ENCODE data around the gene KIF17. TPM values are rescaled to one million over a fixed set of nuclear protein-coding genes. Genes with fewer than 3 reads are reported as not detected.

Gene KIF17
- total RNA-seq, 4 donors from 2014 or later, result 0.27 to 21.1 (median 0.79) TPM; not detected in 1

- H3K36me3 ChIP-seq, result no peaks in the 10 kb centered on the region
- peak overlapping the region; percentile 51 to 91 (median 84) for H3K27ac ChIP-seq
- no peak overlapping the region for H3K4me3 ChIP-seq
- in situ Hi-C loops (cut with MboI; ENCODE audit: low pct_ligation_motif_present in 1 of 4, low pct_unique_long_range_greater_than_20kb in 1 of 4, low sequenced_read_pairs in 3 of 4) (no loop called here), intact Hi-C loops (cut with DNase I; ENCODE audit: low total_unique reads) (no loop called here)
- TF ChIP-seq POLR2AphosphoS5 (IDR thresholded peaks at IDR 0.05), result no peak
- TF ChIP-seq POLR2A (IDR thresholded peaks at IDR 0.05), result no peak
- TF ChIP-seq CTCF (IDR thresholded peaks at IDR 0.05), result no peak
- TF ChIP-seq EP300 (IDR thresholded peaks at IDR 0.05; ENCODE audit: low read depth), result no peak
- peaks cover 9 to 32% (median 16%) of the 10 kb centered on the region in 4 donors for H3K4me1 ChIP-seq
- WGBS, 2 donors (ENCODE audit: low coverage in 1 of 2), result 29 to 46% methylated on average over 2 to 3 of the region's 3 CpGs
- no peaks in the 10 kb centered on the region for H3K27me3 ChIP-seq
- no peaks in the 10 kb centered on the region for H3K9me3 ChIP-seq
- DNase-seq, result no peak
Measured at GRCh38 chr1:20614131-20614579, 103.7 kb downstream of the KIF17 start.

Other genes with a start within 250 kb of the KIF17 start
- 100 to 1,000 TPM in 1 of 4 donors, 10 to 100 TPM in 3; 74.3 to 126 (median 85.9) TPM for gene CAMK2N1, start 231.8 kb downstream of the KIF17 start, total RNA-seq
- 10 to 100 TPM; 21.9 to 53.9 (median 43.9) TPM for gene MUL1, start 209.9 kb downstream of the KIF17 start, total RNA-seq
- not detected for gene FAM43B, start 165.4 kb downstream of the KIF17 start, total RNA-seq
- gene CDA, start 128.9 kb downstream of the KIF17 start, total RNA-seq, result 10 to 100 TPM in 3 of 4 donors, not detected in 1; 39.7 to 50.5 (median 43.1) TPM
- gene PINK1, start 84.5 kb downstream of the KIF17 start, total RNA-seq, result 100 to 1,000 TPM; 122 to 235 (median 192) TPM
- gene DDOST, start 56.6 kb downstream of the KIF17 start, total RNA-seq, result 100 to 1,000 TPM in 3 of 4 donors, 10 to 100 TPM in 1; 70.3 to 157 (median 105) TPM
- under 1 TPM in 1 of 4 donors, not detected in 3; 0.37 TPM for gene SH2D5, start 14.7 kb upstream of the KIF17 start, total RNA-seq
- gene HP1BP3, start 69.3 kb upstream of the KIF17 start, total RNA-seq, result 100 to 1,000 TPM; 143 to 272 (median 197) TPM